ENCODE results near the gene ADAM33.

The ADAM33 gene

GRCh38 chr20:3706774-3707507, 25.1 kb upstream of the ADAM33 start:
- no peak for DNase-seq (ENCODE audit: low spot score)

- no peak for DNase-seq (ENCODE audit: low spot score)
Observed at GRCh38 chr20:3705970-3706739, 24.3 kb upstream of the ADAM33 start.

GRCh38 chr20:3705491-3705969, 23.7 kb upstream of the ADAM33 start:
- DNase-seq (ENCODE audit: low spot score): no peak

- DNase-seq (ENCODE audit: low spot score): no peak
Observed at GRCh38 chr20:3704087-3704486, 22.3 kb upstream of the ADAM33 start.

GRCh38 chr20:3702611-3703391, 21.0 kb upstream of the ADAM33 start:
- DNase-seq (ENCODE audit: low spot score): no peak

- DNase-seq (ENCODE audit: low spot score): no peak
Observed at GRCh38 chr20:3701061-3701998, 19.5 kb upstream of the ADAM33 start.

- DNase-seq (ENCODE audit: low spot score): no peak
Observed at GRCh38 chr20:3699037-3699436, 17.2 kb upstream of the ADAM33 start.

GRCh38 chr20:3698591-3699001, 16.8 kb upstream of the ADAM33 start:
- DNase-seq (ENCODE audit: low spot score): no peak

GRCh38 chr20:3697588-3698305, 15.9 kb upstream of the ADAM33 start:
- DNase-seq (ENCODE audit: low spot score): no peak

- no peak for DNase-seq (ENCODE audit: low spot score)
Observed at GRCh38 chr20:3696745-3697587, 15.2 kb upstream of the ADAM33 start.

GRCh38 chr20:3696200-3696599, 14.4 kb upstream of the ADAM33 start:
- no peak for DNase-seq (ENCODE audit: low spot score)

GRCh38 chr20:3694864-3695263, 13.1 kb upstream of the ADAM33 start:
- DNase-seq (ENCODE audit: low spot score): no peak

- DNase-seq (ENCODE audit: low spot score): no peak
Observed at GRCh38 chr20:3693376-3693775, 11.6 kb upstream of the ADAM33 start.

- DNase-seq (ENCODE audit: low spot score): no peak
Observed at GRCh38 chr20:3692706-3693294, 11.0 kb upstream of the ADAM33 start.

- no peak for DNase-seq (ENCODE audit: low spot score)
Observed at GRCh38 chr20:3691897-3692296, 10.1 kb upstream of the ADAM33 start.

GRCh38 chr20:3691306-3691705, 9.5 kb upstream of the ADAM33 start:
- no peak for DNase-seq (ENCODE audit: low spot score)

- no peak for DNase-seq (ENCODE audit: low spot score)
Observed at GRCh38 chr20:3690413-3690812, 8.6 kb upstream of the ADAM33 start.

- no peak for DNase-seq (ENCODE audit: low spot score)
Observed at GRCh38 chr20:3689978-3690377, 8.2 kb upstream of the ADAM33 start.

GRCh38 chr20:3687655-3688054, 5.8 kb upstream of the ADAM33 start:
- no peak for DNase-seq (ENCODE audit: low spot score)
